NCI-H69 (cell line): ENCODE results near the gene CDH16.
"Not testable (repeated sequence)": the region's sequence is repeated elsewhere in the genome, so short reads cannot be mapped to it uniquely, and the experiment has no call there.

Experiments used
- DNase-seq: peaks from one replicate; lab custom pipeline; 2025; lab: John Stamatoyannopoulos, UW

Gene CDH16

GRCh38 chr16:66946974-66947301, 28.3 kb upstream of the CDH16 start:
- DNase-seq, result no peak

- no peak for DNase-seq
These were observed 27.9 kb upstream of the CDH16 start for GRCh38 chr16:66946541-66946940.

- DNase-seq, result no peak
These were observed 27.3 kb upstream of the CDH16 start for GRCh38 chr16:66945939-66946338.

- DNase-seq, result not testable (repeated sequence)
These were observed 26.3 kb upstream of the CDH16 start for GRCh38 chr16:66944971-66945370.

- DNase-seq, result no peak
These were observed 25.4 kb upstream of the CDH16 start for GRCh38 chr16:66944054-66944441.

GRCh38 chr16:66943426-66944053, 24.9 kb upstream of the CDH16 start:
- no peak for DNase-seq

- DNase-seq, result no peak
These were observed 24.3 kb upstream of the CDH16 start for GRCh38 chr16:66942981-66943380.

GRCh38 chr16:66940236-66940635, 21.6 kb upstream of the CDH16 start:
- no peak for DNase-seq

GRCh38 chr16:66939366-66939765, 20.7 kb upstream of the CDH16 start:
- no peak for DNase-seq

- DNase-seq, result no peak
These were observed 19.1 kb upstream of the CDH16 start for GRCh38 chr16:66937725-66938337.

GRCh38 chr16:66936889-66937554, 18.3 kb upstream of the CDH16 start:
- no peak for DNase-seq

GRCh38 chr16:66936462-66936861, 17.8 kb upstream of the CDH16 start:
- DNase-seq, result no peak

GRCh38 chr16:66935314-66936011, 16.8 kb upstream of the CDH16 start, which contains the start of gene CES2:
Gene CES2, plus strand, starts transcription at chr16:66935516. Its CDS starts 120 bp downstream, at chr16:66935636.
- DNase-seq, result no peak

GRCh38 chr16:66934839-66935313, 16.2 kb upstream of the CDH16 start:
- DNase-seq, result not testable (repeated sequence)

GRCh38 chr16:66934138-66934838, 15.6 kb upstream of the CDH16 start, which contains the start of gene CIAO2B:
Gene CIAO2B, minus strand, starts transcription at chr16:66934402. Its CDS starts 38 bp downstream, at chr16:66934364.
- peak; percentile 83 for DNase-seq

GRCh38 chr16:66933776-66934137, 15.1 kb upstream of the CDH16 start:
- DNase-seq, result no peak

GRCh38 chr16:66932076-66932475, 13.4 kb upstream of the CDH16 start:
- no peak for DNase-seq

GRCh38 chr16:66931665-66932064, 13.0 kb upstream of the CDH16 start:
- DNase-seq, result no peak

GRCh38 chr16:66930189-66930588, 11.5 kb upstream of the CDH16 start:
- peak; percentile 24 for DNase-seq

GRCh38 chr16:66928702-66929388, 10.2 kb upstream of the CDH16 start:
- peak; percentile 12 for DNase-seq

- peak; percentile 9 for DNase-seq
These were observed 9.4 kb upstream of the CDH16 start for GRCh38 chr16:66927918-66928649.
